ENCODE measurements around the gene MBD6.

- TF ChIP-seq CTCF (IDR thresholded peaks at IDR 0.05): no peak
- TF ChIP-seq POLR2A (IDR thresholded peaks at IDR 0.05; ENCODE audit: low read length): no peak
- no peak for TF ChIP-seq USF2 (IDR thresholded peaks at IDR 0.05)
Measured at GRCh38 chr12:57539134-57539768, 16.6 kb downstream of the MBD6 start.

Data from A549 (cell line).